Left renal cortex interstitium (tissue), 4 donors: ENCODE results near the gene SNRPB2. TPM values are rescaled to one million over a fixed set of nuclear protein-coding genes. Genes with fewer than 3 reads are reported as not detected.

Source experiments
- DNase-seq, 4 donors: peaks; one replicate each; pipeline ENCODE4 v3.0.0-alpha.2; 2013; ENCODE audit warnings: low read depth in 4 of 4, low spot score in 2 of 4, missing footprints in 1 of 4
- polyA plus RNA-seq, 4 donors: library from polyadenylated mRNA; unstranded; fragments of 120-200 nt; gene quantifications; one replicate each; pipeline ENCODE4 v1.2.1, GENCODE V29; 2013; ENCODE audit not compliant: insufficient read length in 4 of 4

Gene SNRPB2
- polyA plus RNA-seq, 4 donors: 106 to 125 (median 112) TPM

- DNase-seq: no peak
Observed at GRCh38 chr20:16729080-16729479, 746 bp upstream of the SNRPB2 start.

DNA sequence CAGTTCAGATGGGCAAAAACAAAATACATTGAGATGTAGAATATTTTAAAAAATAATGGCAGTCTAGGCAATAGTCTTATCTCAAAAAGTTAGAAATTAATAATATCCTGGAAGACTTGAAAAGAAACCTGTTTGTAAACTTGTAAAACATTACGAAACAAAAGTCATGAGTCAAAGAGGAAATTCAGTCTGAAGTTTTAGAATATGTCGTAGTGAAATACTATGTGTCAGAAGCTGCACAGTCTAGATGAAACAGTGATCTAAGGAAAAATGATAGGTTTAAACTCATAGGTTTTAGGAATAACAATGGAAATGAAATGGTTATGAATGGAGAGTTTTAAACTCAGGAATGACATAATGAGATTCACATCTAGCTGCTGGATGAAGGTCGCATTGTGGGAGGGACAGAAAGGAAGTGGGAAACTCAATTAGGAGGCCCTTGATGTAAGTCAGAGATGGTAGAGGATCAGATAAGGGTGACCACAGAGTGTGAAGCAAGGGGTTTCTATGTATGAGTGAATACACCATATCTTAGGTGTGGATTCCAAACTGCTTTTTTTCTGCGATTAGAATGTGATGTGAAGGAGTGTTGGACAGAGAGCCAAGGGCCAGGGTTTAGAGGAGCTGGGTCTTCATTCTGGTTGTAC lies 2.8 kb downstream of the SNRPB2 start:
- no peak for DNase-seq

- no peak for DNase-seq
Observed at GRCh38 chr20:16740365-16741072, 10.7 kb downstream of the SNRPB2 start.

GRCh38 chr20:16744178-16744807 lies 14.5 kb downstream of the SNRPB2 start:
- no peak for DNase-seq

DNA sequence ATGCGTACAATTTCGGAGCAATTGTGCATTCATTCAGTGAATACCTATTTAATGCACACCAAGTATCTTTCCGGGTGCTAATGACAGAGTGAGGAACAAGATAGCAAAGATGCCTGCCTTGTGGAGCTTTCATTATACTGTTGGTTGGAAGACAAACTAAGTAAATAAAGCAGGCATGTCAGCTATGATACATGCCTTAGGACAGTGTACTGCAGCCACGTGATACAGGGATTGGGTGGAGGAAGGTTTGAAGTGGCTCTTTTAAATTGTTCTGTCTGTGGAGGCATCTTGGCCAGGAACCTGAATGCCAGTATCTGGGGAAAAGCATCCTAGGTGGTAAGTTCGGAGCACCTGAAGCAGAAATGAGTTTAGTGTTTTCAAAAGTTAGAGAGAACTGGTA lies 15.4 kb downstream of the SNRPB2 start:
- DNase-seq: no peak

DNA sequence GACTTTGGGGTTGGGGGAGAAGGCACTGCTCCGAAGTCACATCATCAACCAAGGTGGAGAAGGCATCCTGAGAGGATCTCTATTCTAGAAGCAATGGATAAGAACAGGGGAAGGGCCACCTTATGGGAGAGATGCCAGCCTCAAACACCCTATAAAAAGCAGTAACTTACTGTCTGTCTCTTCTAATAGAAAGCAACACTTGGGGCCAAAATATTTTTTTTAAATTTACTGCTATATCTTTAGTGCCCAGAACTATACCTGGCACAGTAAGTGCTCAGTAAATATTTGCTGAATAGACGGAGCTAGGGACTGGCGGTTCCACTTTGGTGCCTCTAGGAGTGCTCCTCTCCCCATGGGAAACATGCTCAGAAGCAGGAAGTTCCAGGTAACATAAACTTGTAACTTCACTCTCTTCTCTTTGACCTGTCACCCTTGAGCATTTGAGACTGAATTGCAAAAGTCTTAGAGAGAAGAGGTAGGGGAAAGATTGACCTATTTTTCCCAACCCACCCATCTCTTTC lies 17.5 kb downstream of the SNRPB2 start:
- DNase-seq: no peak

- no peak for DNase-seq
Observed at GRCh38 chr20:16748308-16748900, 18.6 kb downstream of the SNRPB2 start, which contains the start of gene OTOR. Gene OTOR (plus strand): TSS chr20:16748358. CDS start chr20:16748402, 44 bp downstream.

- no peak for DNase-seq
Observed at GRCh38 chr20:16749573-16749972, 19.7 kb downstream of the SNRPB2 start.

- no peak for DNase-seq
Observed at GRCh38 chr20:16752082-16752481, 22.3 kb downstream of the SNRPB2 start.

GRCh38 chr20:16752901-16753300 lies 23.1 kb downstream of the SNRPB2 start:
- DNase-seq: no peak

- no peak for DNase-seq
Observed at GRCh38 chr20:16758454-16759180, 28.8 kb downstream of the SNRPB2 start.

GRCh38 chr20:16759181-16759563 lies 29.3 kb downstream of the SNRPB2 start:
- no peak for DNase-seq

DNA sequence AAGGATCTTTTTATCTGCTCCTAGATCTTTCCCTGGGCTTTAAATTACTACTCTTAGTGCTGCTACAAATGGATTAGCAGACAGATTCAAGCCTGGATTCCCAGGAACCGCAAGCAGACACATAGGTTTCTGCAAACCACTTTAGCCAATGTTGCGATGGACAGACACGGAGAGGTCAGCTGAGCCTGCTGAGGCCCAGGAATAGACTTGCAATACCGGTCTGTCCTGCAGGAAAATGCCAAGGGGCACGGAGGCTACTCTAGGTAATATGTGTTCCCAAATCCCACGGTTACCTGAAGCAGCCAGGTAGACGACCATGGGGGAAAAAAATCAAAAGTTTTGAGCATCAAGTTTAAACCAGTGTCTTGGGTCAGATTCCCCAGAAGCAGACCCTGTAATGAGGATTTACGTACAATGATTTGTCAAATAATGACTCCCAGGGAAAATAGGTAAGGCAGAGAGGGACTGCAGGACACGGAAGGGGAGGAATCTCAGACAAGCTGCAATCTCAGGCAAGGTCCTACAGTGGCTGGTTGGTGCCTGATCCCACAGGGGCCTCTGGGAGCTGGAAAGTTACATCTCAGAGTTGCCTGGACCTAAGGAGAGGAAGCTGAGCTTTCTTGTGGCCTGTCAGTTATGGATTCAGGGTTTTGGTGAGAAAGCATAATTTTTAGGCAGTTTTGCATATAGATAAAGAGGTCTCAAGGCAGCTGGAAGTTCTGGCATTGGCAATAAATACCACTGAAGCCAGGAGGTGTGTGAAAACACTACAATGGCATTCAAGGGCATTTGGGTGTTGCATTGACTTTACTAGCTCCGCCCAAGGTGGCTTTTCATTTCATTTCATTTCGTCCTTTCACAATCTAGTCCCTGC lies 30.8 kb downstream of the SNRPB2 start:
- DNase-seq: no peak

GRCh38 chr20:16761305-16761829 lies 31.5 kb downstream of the SNRPB2 start:
- DNase-seq: peak; percentile 36 to 66 (median 54)

- no peak for DNase-seq
Observed at GRCh38 chr20:16764560-16764959, 34.7 kb downstream of the SNRPB2 start.

DNA sequence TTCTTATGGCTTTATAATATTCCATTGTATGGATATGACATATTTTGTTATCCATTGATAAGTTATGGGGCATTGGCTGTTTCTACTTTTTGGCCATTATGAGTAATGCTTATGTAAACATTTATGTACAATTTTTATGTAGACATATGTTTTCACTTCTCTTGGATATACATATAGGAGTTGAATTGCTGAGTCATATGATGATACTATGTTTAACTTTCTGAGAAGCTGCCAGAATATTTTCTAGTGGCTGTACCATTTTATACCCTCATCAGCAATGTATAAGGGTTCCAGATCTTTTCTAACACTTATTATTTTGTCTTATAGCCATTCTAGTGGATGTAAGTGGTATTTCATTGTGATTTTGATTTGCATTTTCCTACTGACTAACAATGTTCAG lies 41.4 kb downstream of the SNRPB2 start:
- no peak for DNase-seq

DNA sequence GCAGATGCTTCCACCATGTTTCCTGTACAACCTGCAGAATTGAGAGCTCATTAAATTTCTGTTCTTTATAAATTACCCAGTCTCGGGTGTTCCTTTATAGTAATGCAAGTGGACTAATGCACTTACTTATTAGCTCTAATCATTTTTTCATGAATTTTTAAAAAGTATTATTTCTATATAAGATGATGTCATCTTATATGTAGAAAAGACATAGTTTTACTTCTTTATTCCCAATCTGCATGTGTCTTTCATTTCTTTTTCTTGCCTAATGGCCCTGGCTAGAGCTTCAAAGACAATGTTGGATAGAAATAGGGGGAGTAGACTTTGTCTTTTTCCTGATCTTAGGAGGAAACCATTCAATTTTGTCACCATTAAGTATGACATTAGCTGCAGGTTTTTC lies 46.1 kb downstream of the SNRPB2 start:
- no peak for DNase-seq

DNA sequence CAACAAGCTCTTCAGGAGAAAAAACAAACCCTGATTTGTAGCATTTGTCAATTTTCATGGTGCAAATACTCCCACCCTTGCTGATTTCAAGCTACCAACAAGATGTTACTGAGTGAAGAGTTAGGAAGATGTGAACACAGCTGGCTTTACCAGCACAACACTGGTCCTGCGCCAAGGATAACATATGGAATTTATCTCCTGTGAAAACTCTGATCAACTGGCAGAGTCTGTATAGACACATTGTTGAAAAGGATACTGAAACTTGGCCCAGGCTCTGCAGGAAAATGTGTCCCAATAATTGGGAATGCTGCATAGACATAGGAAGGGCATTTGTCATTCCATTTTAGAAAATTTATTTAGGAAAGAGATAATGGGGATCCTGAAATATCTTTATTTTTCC lies 47.3 kb downstream of the SNRPB2 start:
- DNase-seq: no peak

GRCh38 chr20:16778159-16778558 lies 48.3 kb downstream of the SNRPB2 start:
- no peak for DNase-seq
